Stomach (tissue), 4 donors: ENCODE results near the gene SNW1.

Experiments used
- CTCF ChIP-seq, 7 experiments: fragments of 450-650 bp in 4 of 7; fragments of 200-600 bp in 3 of 7; sonication (generic) in 3 of 7; IDR thresholded peaks; one replicate each; pipeline ENCODE4 v1.5.1; 2016 to 2019; ENCODE audit warnings: antibody characterized with exemption in 7 of 7, control low read depth in 2 of 7, mild to moderate bottlenecking in 1 of 7
- POLR2A ChIP-seq, 4 donors: fragments of 450-650 bp; IDR thresholded peaks; one replicate each; pipeline ENCODE4 v1.6.1; 2016; ENCODE audit warnings: antibody characterized with exemption in 4 of 4, control low read depth in 2 of 4, mild to moderate bottlenecking in 1 of 4, moderate library complexity in 1 of 4
- POLR2AphosphoS5 ChIP-seq, 3 donors: sonication (generic); formaldehyde crosslinking; IDR thresholded peaks; one replicate each; pipeline ENCODE4 v1.6.1; 2016; ENCODE audit warnings: antibody characterized with exemption in 3 of 3

- TF ChIP-seq POLR2A (IDR thresholded peaks at IDR 0.05): no peak
- peak in 1 of 7 experiments; percentile 19 for TF ChIP-seq CTCF (IDR thresholded peaks at IDR 0.05)
- no peak for TF ChIP-seq POLR2AphosphoS5 (IDR thresholded peaks at IDR 0.05)
Observed at GRCh38 chr14:77707355-77707723, 53.6 kb downstream of the SNW1 start.
